Measurements from ENCODE around the gene KRAS.

DNA sequence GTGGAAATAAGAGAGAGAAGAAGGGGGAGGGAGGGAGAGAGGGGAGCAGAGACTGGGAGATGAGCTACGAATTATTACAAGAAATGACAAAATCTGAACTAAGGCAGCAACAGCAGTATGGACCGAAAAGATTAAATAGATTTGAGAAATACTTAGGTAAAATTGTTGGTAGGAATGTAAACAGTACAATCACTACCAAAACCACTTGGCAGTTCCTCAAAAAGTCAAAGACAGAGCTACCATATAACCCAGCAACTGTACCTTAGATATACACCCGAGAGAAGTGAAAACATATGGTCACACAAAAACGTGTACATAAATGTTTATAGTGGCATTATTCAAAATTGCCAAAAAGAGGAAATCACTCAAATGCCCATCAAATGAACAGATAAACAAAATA lies 14.1 kb downstream of the KRAS start:
- TF ChIP-seq GABPA (IDR thresholded peaks at IDR 0.05 in 1 of 2, conservative IDR thresholded peaks at IDR 0.05 in 1 of 2) (no peak), JUND (IDR thresholded peaks at IDR 0.05) (no peak), RAD21 (IDR thresholded peaks at IDR 0.05) (no peak), REST (IDR thresholded peaks at IDR 0.05) (no peak), EGR1 (IDR thresholded peaks at IDR 0.05; ENCODE audit: low read depth in 2 of 2) (no peak)
- TF ChIP-seq, protein P1, sequence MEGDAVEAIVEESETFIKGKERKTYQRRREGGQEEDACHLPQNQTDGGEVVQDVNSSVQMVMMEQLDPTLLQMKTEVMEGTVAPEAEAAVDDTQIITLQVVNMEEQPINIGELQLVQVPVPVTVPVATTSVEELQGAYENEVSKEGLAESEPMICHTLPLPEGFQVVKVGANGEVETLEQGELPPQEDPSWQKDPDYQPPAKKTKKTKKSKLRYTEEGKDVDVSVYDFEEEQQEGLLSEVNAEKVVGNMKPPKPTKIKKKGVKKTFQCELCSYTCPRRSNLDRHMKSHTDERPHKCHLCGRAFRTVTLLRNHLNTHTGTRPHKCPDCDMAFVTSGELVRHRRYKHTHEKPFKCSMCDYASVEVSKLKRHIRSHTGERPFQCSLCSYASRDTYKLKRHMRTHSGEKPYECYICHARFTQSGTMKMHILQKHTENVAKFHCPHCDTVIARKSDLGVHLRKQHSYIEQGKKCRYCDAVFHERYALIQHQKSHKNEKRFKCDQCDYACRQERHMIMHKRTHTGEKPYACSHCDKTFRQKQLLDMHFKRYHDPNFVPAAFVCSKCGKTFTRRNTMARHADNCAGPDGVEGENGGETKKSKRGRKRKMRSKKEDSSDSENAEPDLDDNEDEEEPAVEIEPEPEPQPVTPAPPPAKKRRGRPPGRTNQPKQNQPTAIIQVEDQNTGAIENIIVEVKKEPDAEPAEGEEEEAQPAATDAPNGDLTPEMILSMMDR (IDR thresholded peaks at IDR 0.05; ENCODE audit: low read depth, low read length, missing input control) = no peak
- TF ChIP-seq, protein P2, sequence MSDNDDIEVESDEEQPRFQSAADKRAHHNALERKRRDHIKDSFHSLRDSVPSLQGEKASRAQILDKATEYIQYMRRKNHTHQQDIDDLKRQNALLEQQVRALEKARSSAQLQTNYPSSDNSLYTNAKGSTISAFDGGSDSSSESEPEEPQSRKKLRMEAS (IDR thresholded peaks at IDR 0.05) = no peak

All from liver (tissue), 3 donors.